ENCODE data around the gene CAPN5.

Gene CAPN5

GRCh38 chr11:77091146-77091940 is 24.6 kb downstream of the CAPN5 start:
- no peak overlapping the region for H3K4me3 ChIP-seq (ENCODE audit: low read depth, low read length)
- in situ Hi-C loops (cut with HindIII; ENCODE audit: low sequenced_read_pairs): no loop called here
- TF ChIP-seq CTCF (IDR thresholded peaks at IDR 0.05; ENCODE audit: low read depth, low read length): peak; percentile 96
- DNase-seq (ENCODE audit: low read depth, low spot score): peak; percentile 67

GRCh38 chr11:77092382-77092781 is 25.6 kb downstream of the CAPN5 start:
- no peak for DNase-seq (ENCODE audit: low read depth, low spot score)
- no peak for TF ChIP-seq CTCF (IDR thresholded peaks at IDR 0.05; ENCODE audit: low read depth, low read length)
- no peak overlapping the region for H3K4me3 ChIP-seq (ENCODE audit: low read depth, low read length)
- in situ Hi-C loops (cut with HindIII; ENCODE audit: low sequenced_read_pairs): no loop called here

GRCh38 chr11:77093056-77093891 is 26.5 kb downstream of the CAPN5 start:
- in situ Hi-C loops (cut with HindIII; ENCODE audit: low sequenced_read_pairs): no loop called here
- no peak for DNase-seq (ENCODE audit: low read depth, low spot score)
- TF ChIP-seq CTCF (IDR thresholded peaks at IDR 0.05; ENCODE audit: low read depth, low read length): no peak
- no peak overlapping the region for H3K4me3 ChIP-seq (ENCODE audit: low read depth, low read length)

- TF ChIP-seq CTCF (IDR thresholded peaks at IDR 0.05; ENCODE audit: low read depth, low read length): no peak
- in situ Hi-C loops (cut with HindIII; ENCODE audit: low sequenced_read_pairs): no loop called here
- no peak overlapping the region for H3K4me3 ChIP-seq (ENCODE audit: low read depth, low read length)
- DNase-seq (ENCODE audit: low read depth, low spot score): no peak
These were observed 27.4 kb downstream of the CAPN5 start for GRCh38 chr11:77093987-77094840.

GRCh38 chr11:77094841-77095365 is 28.1 kb downstream of the CAPN5 start:
- no peak overlapping the region for H3K4me3 ChIP-seq (ENCODE audit: low read depth, low read length)
- in situ Hi-C loops (cut with HindIII; ENCODE audit: low sequenced_read_pairs): no loop called here
- DNase-seq (ENCODE audit: low read depth, low spot score): no peak

More at GRCh38 chr11:77094841-77095365, 28.1 kb downstream of the CAPN5 start:
- peak; percentile 20 for TF ChIP-seq CTCF (IDR thresholded peaks at IDR 0.05; ENCODE audit: low read depth, low read length)

Measured in astrocyte of the spinal cord (primary cell).